ENCODE data around the gene BEX1. TPM values are rescaled to one million over a fixed set of nuclear protein-coding genes. Genes with fewer than 3 reads are reported as not detected.

The BEX1 gene
- total RNA-seq, 6 experiments from 2014 or later: 0.31 to 0.44 TPM; not detected in 4

- Histone ChIP-seq H3K4me1 (no peaks in the 10 kb centered on the region), H3K27me3 (no peaks in the 10 kb centered on the region), H3K4me3 (no peak overlapping the region), H3K27ac (no peak overlapping the region), H3K36me3 (no peaks in the 10 kb centered on the region), H3K9me3 (no peaks in the 10 kb centered on the region)
- TF ChIP-seq POLR2A (IDR thresholded peaks at IDR 0.05) (no peak), CTCF (IDR thresholded peaks at IDR 0.05) (no peak)
- WGBS (ENCODE audit: insufficient coverage, low coverage, low lambda C conversion rate, missing lambda C conversion rate): 63% methylated on average over 3 of the region's 3 CpGs
- intact Hi-C loops (cut with DNase I): no loop called here
- ATAC-seq (peak in 2 of 4 donors; percentile 20 to 26), DNase-seq (no peak)
Measured at GRCh38 chrX:103101299-103102042, 37.5 kb upstream of the BEX1 start.

- TF ChIP-seq CTCF (IDR thresholded peaks at IDR 0.05) (no peak), POLR2A (IDR thresholded peaks at IDR 0.05) (no peak)
- WGBS (ENCODE audit: insufficient coverage, low coverage, low lambda C conversion rate, missing lambda C conversion rate): 64% methylated on average over 4 of the region's 4 CpGs
- intact Hi-C loops (cut with DNase I): no loop called here
Measured at GRCh38 chrX:103100484-103100883, 36.5 kb upstream of the BEX1 start.

GRCh38 chrX:103099691-103100090 lies 35.7 kb upstream of the BEX1 start:
- no peak for TF ChIP-seq CTCF (IDR thresholded peaks at IDR 0.05)
- TF ChIP-seq POLR2A (IDR thresholded peaks at IDR 0.05): no peak
- H3K4me3 ChIP-seq: no peak overlapping the region
- H3K9me3 ChIP-seq: no peaks in the 10 kb centered on the region
- ATAC-seq (no peak), DNase-seq (no peak)
- 44% methylated on average over 3 of the region's 4 CpGs for WGBS (ENCODE audit: insufficient coverage, low coverage, low lambda C conversion rate, missing lambda C conversion rate)
- no peaks in the 10 kb centered on the region for H3K27me3 ChIP-seq
- intact Hi-C loops (cut with DNase I): no loop called here
- H3K36me3 ChIP-seq: no peaks in the 10 kb centered on the region
- H3K4me1 ChIP-seq: no peaks in the 10 kb centered on the region
- no peak overlapping the region for H3K27ac ChIP-seq

More at GRCh38 chrX:103100484-103100883, 36.5 kb upstream of the BEX1 start:
- no peaks in the 10 kb centered on the region for H3K36me3 ChIP-seq
- H3K4me1 ChIP-seq: no peaks in the 10 kb centered on the region
- DNase-seq: no peak
- ATAC-seq: no peak
- no peak overlapping the region for H3K27ac ChIP-seq
- H3K27me3 ChIP-seq: no peaks in the 10 kb centered on the region
- no peak overlapping the region for H3K4me3 ChIP-seq
- H3K9me3 ChIP-seq: no peaks in the 10 kb centered on the region

- WGBS (ENCODE audit: insufficient coverage, low coverage, low lambda C conversion rate, missing lambda C conversion rate): 52% methylated on average over 2 of the region's 2 CpGs
- intact Hi-C loops (cut with DNase I): no loop called here
- no peaks in the 10 kb centered on the region for H3K4me1 ChIP-seq
- TF ChIP-seq POLR2A (IDR thresholded peaks at IDR 0.05) (no peak), CTCF (IDR thresholded peaks at IDR 0.05) (no peak)
- H3K27ac ChIP-seq: no peak overlapping the region
- H3K36me3 ChIP-seq: no peaks in the 10 kb centered on the region
- H3K4me3 ChIP-seq: no peak overlapping the region
- H3K27me3 ChIP-seq: no peaks in the 10 kb centered on the region
- DNase-seq (no peak), ATAC-seq (no peak)
- H3K9me3 ChIP-seq: no peaks in the 10 kb centered on the region
Measured at GRCh38 chrX:103098488-103098887, 34.5 kb upstream of the BEX1 start.

All from right lobe of liver (tissue), 6 donors.